HG03571 (cell line): ENCODE data around the gene ATP11B.
"Not testable (repeated sequence)": the region's sequence is repeated elsewhere in the genome, so short reads cannot be mapped to it uniquely, and the experiment has no call there.

Source experiments
- ATAC-seq: cut with Tn5 transposase; IDR thresholded peaks from one replicate; pipeline ENCODE4 v1.9.1; 2021; ENCODE audit not compliant: unreplicated experiment

Gene ATP11B

GRCh38 chr3:182824957-182825356, 31.7 kb downstream of the ATP11B start:
- no peak for ATAC-seq

- ATAC-seq = no peak
Measured at GRCh38 chr3:182829761-182830405, 36.6 kb downstream of the ATP11B start.

GRCh38 chr3:182837855-182838454, 44.7 kb downstream of the ATP11B start:
- no peak for ATAC-seq

GRCh38 chr3:182843478-182843877, 50.2 kb downstream of the ATP11B start:
- ATAC-seq = no peak

- ATAC-seq = no peak
Measured at GRCh38 chr3:182848906-182849305, 55.6 kb downstream of the ATP11B start.

- ATAC-seq = no peak
Measured at GRCh38 chr3:182855076-182855475, 61.8 kb downstream of the ATP11B start.

- ATAC-seq = no peak
Measured at GRCh38 chr3:182861348-182861747, 68.0 kb downstream of the ATP11B start.

- ATAC-seq = no peak
Measured at GRCh38 chr3:182862159-182862860, 69.0 kb downstream of the ATP11B start.

- ATAC-seq = no peak
Measured at GRCh38 chr3:182869059-182869458, 75.8 kb downstream of the ATP11B start.

- ATAC-seq = not testable (repeated sequence)
Measured at GRCh38 chr3:182870917-182871316, 77.6 kb downstream of the ATP11B start.

- no peak for ATAC-seq
Measured at GRCh38 chr3:182879031-182879611, 85.8 kb downstream of the ATP11B start.

GRCh38 chr3:182886497-182886896, 93.2 kb downstream of the ATP11B start:
- ATAC-seq = no peak

GRCh38 chr3:182889948-182890629, 96.8 kb downstream of the ATP11B start:
- no peak for ATAC-seq

GRCh38 chr3:182891364-182891763, 98.1 kb downstream of the ATP11B start:
- no peak for ATAC-seq

GRCh38 chr3:182892226-182892625, 98.9 kb downstream of the ATP11B start:
- no peak for ATAC-seq

GRCh38 chr3:182895513-182896112, 102.3 kb downstream of the ATP11B start:
- ATAC-seq = no peak

- no peak for ATAC-seq
Measured at GRCh38 chr3:182896553-182896952, 103.2 kb downstream of the ATP11B start.

- ATAC-seq = no peak
Measured at GRCh38 chr3:182902236-182902635, 108.9 kb downstream of the ATP11B start.

GRCh38 chr3:182904164-182904563, 110.9 kb downstream of the ATP11B start:
- ATAC-seq = no peak

- no peak for ATAC-seq
Measured at GRCh38 chr3:182905623-182906022, 112.3 kb downstream of the ATP11B start.

GRCh38 chr3:182906036-182906435, 112.7 kb downstream of the ATP11B start:
- ATAC-seq = no peak
